GM21423 (cell line): ENCODE measurements around the gene HIGD2B.
"Not testable (repeated sequence)": the region's sequence is repeated elsewhere in the genome, so short reads cannot be mapped to it uniquely, and the experiment has no call there.

Source experiments
- ATAC-seq: cut with Tn5 transposase; IDR thresholded peaks from one replicate; pipeline ENCODE4 v1.9.1; 2021; ENCODE audit warnings: mild to moderate bottlenecking, moderate library complexity; ENCODE audit not compliant: unreplicated experiment

Gene HIGD2B

GRCh38 chr15:72685925-72686794 is at the start of gene HIGD2B, which contains the start of gene BBS4:
TSS of gene HIGD2B (minus strand) at chr15:72686182. CDS start at chr15:72676374, 9,808 bp downstream.
TSS of gene BBS4 (plus strand) at chr15:72686207. CDS start at chr15:72686228, 21 bp downstream.
- ATAC-seq: peak; percentile 93

GRCh38 chr15:72735111-72735510 is 49.1 kb upstream of the HIGD2B start:
- ATAC-seq: no peak

- ATAC-seq: no peak
Measured at GRCh38 chr15:72733941-72734738, 48.2 kb upstream of the HIGD2B start.

GRCh38 chr15:72732516-72732915 is 46.5 kb upstream of the HIGD2B start:
- no peak for ATAC-seq

- ATAC-seq: no peak
Measured at GRCh38 chr15:72732086-72732485, 46.1 kb upstream of the HIGD2B start.

GRCh38 chr15:72728821-72729220 is 42.8 kb upstream of the HIGD2B start:
- no peak for ATAC-seq

- not testable (repeated sequence) for ATAC-seq
Measured at GRCh38 chr15:72728249-72728648, 42.3 kb upstream of the HIGD2B start.

- no peak for ATAC-seq
Measured at GRCh38 chr15:72727154-72727553, 41.2 kb upstream of the HIGD2B start.

- not testable (repeated sequence) for ATAC-seq
Measured at GRCh38 chr15:72725851-72726250, 39.9 kb upstream of the HIGD2B start.

- ATAC-seq: no peak
Measured at GRCh38 chr15:72725446-72725845, 39.5 kb upstream of the HIGD2B start.

GRCh38 chr15:72724028-72724427 is 38.0 kb upstream of the HIGD2B start:
- no peak for ATAC-seq

- ATAC-seq: no peak
Measured at GRCh38 chr15:72722071-72722696, 36.2 kb upstream of the HIGD2B start.

GRCh38 chr15:72708551-72709303 is 22.7 kb upstream of the HIGD2B start:
- not testable (repeated sequence) for ATAC-seq

- ATAC-seq: no peak
Measured at GRCh38 chr15:72706266-72706665, 20.3 kb upstream of the HIGD2B start.

GRCh38 chr15:72700076-72700475 is 14.1 kb upstream of the HIGD2B start:
- ATAC-seq: no peak

- ATAC-seq: no peak
Measured at GRCh38 chr15:72698938-72699337, 13.0 kb upstream of the HIGD2B start.

- ATAC-seq: no peak
Measured at GRCh38 chr15:72690938-72691337, 5.0 kb upstream of the HIGD2B start.

GRCh38 chr15:72688697-72689096 is 2.7 kb upstream of the HIGD2B start:
- no peak for ATAC-seq

- ATAC-seq: no peak
Measured at GRCh38 chr15:72685301-72685924, 569 bp downstream of the HIGD2B start.

GRCh38 chr15:72682772-72683171 is 3.2 kb downstream of the HIGD2B start:
- ATAC-seq: no peak
